H54 (cell line): ENCODE results near the gene TACO1.

Source experiments
- DNase-seq: peaks from one replicate; pipeline ENCODE4 v3.0.0; 2011; ENCODE audit warnings: low spot score, mixed read lengths; ENCODE audit not compliant: insufficient read length
- FAIRE-seq: peaks from 3 replicates; lab custom pipeline; 2011; peaks lifted over from hg19 to GRCh38; lab: Jason Lieb, UNC
- POLR2A ChIP-seq: IDR thresholded peaks from 2 replicates; pipeline ENCODE4 v1.6.1; 2011; ENCODE audit warnings: low read depth, mild to moderate bottlenecking, low read length

TACO1 gene

GRCh38 chr17:63621684-63622573 lies 21.2 kb downstream of the TACO1 start, which contains the start of gene MAP3K3:
Gene MAP3K3 (plus strand): TSS chr17:63622417. CDS start chr17:63622760, 343 bp downstream.
- FAIRE-seq = peak; percentile 98
- peak; percentile 100 for DNase-seq
- TF ChIP-seq POLR2A = peak; percentile 95

- peak; percentile 40 for TF ChIP-seq POLR2A
- FAIRE-seq = no peak
- DNase-seq = peak; percentile 78
These were observed 22.1 kb downstream of the TACO1 start for GRCh38 chr17:63622574-63623390.

- TF ChIP-seq POLR2A = no peak
- no peak for DNase-seq
- FAIRE-seq = peak; percentile 27
These were observed 23.3 kb downstream of the TACO1 start for GRCh38 chr17:63623786-63624530.

- no peak for TF ChIP-seq POLR2A
- DNase-seq (no peak), FAIRE-seq (no peak)
These were observed 23.8 kb downstream of the TACO1 start for GRCh38 chr17:63624531-63624880.

- FAIRE-seq = no peak
These were observed 26.0 kb downstream of the TACO1 start for GRCh38 chr17:63626551-63627180.

GRCh38 chr17:63629627-63630026 lies 28.9 kb downstream of the TACO1 start:
- DNase-seq (no peak), FAIRE-seq (no peak)
- no peak for TF ChIP-seq POLR2A

More at GRCh38 chr17:63626551-63627180, 26.0 kb downstream of the TACO1 start:
- no peak for TF ChIP-seq POLR2A
- no peak for DNase-seq

- no peak for FAIRE-seq
- no peak for DNase-seq
- TF ChIP-seq POLR2A = no peak
These were observed 30.4 kb downstream of the TACO1 start for GRCh38 chr17:63631062-63631461.

- DNase-seq (no peak), FAIRE-seq (no peak)
- no peak for TF ChIP-seq POLR2A
These were observed 30.9 kb downstream of the TACO1 start for GRCh38 chr17:63631626-63632025.

GRCh38 chr17:63633742-63634141 lies 33.0 kb downstream of the TACO1 start:
- DNase-seq = no peak
- TF ChIP-seq POLR2A = no peak
- FAIRE-seq = no peak

GRCh38 chr17:63634163-63634562 lies 33.5 kb downstream of the TACO1 start:
- no peak for TF ChIP-seq POLR2A
- DNase-seq (no peak), FAIRE-seq (no peak)

- FAIRE-seq (no peak), DNase-seq (no peak)
These were observed 34.1 kb downstream of the TACO1 start for GRCh38 chr17:63634816-63635215.

GRCh38 chr17:63635290-63635689 lies 34.6 kb downstream of the TACO1 start:
- DNase-seq = no peak
- TF ChIP-seq POLR2A = no peak
- no peak for FAIRE-seq

More at GRCh38 chr17:63634816-63635215, 34.1 kb downstream of the TACO1 start:
- no peak for TF ChIP-seq POLR2A

GRCh38 chr17:63635787-63636186 lies 35.1 kb downstream of the TACO1 start:
- FAIRE-seq (no peak), DNase-seq (no peak)
- TF ChIP-seq POLR2A = no peak
